ENCODE results near the gene TGM6. TPM values are rescaled to one million over a fixed set of nuclear protein-coding genes. Genes with fewer than 3 reads are reported as not detected.

The TGM6 gene
- total and polyA plus RNA-seq, 12 donors: not detected

DNA sequence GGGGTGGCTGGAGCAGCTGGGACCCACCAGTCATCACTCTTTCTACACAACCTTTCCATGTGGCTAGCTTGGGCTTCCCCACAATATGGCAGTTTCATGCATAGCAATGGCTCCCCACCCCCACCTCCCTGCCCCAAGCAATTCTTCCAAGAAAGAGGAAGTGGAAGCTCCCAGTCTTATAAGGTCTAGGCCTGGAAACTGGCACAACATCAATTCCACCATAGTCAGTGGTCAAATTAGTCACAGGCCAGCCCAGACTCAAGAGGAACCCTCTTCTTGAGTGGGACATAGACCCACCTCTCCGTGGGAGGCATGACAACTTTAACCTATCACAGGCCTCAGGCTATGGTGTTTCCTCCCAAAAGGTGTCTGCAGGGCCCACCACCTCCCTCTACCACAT lies 17.7 kb downstream of the TGM6 start:
- Histone ChIP-seq H3K36me3 (no peaks in the 10 kb centered on the region), H3K27me3 (peaks cover 0 to 24% (median 0%) of the 10 kb centered on the region in 7 donors), H3K27ac (no peak overlapping the region), H3K9me3 (peaks cover 0 to 4% (median 0%) of the 10 kb centered on the region in 11 donors), H3K4me3 (no peak overlapping the region), H3K4me1 (no peaks in the 10 kb centered on the region)
- intact Hi-C loops (cut with DNase I): no loop called here
- ATAC-seq: no peak
- no peak for DNase-seq
- WGBS, 2 donors: 68 to 77% methylated on average over 1 of the region's 1 CpG
- TF ChIP-seq CTCF (IDR thresholded peaks at IDR 0.05): no peak

DNA sequence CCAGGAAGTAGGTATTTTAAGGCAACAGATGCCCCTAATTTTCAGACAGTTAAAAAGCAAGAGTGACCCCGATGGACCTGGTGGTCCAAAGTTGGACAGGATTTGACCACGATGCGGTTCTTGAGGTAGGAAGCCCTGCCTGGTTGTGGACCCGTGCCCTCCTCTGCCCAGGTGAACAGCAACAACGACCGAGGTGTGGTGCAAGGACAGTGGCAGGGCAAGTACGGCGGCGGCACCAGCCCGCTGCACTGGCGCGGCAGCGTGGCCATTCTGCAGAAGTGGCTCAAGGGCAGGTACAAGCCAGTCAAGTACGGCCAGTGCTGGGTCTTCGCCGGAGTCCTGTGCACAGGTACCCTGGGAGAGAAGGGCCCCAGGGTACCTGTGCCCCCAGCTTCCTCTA lies 18.7 kb downstream of the TGM6 start:
- Histone ChIP-seq H3K27me3 (peaks cover 0 to 22% (median 0%) of the 10 kb centered on the region in 7 donors), H3K9me3 (peaks cover 0 to 5% (median 0%) of the 10 kb centered on the region in 11 donors), H3K36me3 (no peaks in the 10 kb centered on the region), H3K4me3 (no peak overlapping the region), H3K4me1 (no peaks in the 10 kb centered on the region), H3K27ac (no peak overlapping the region)
- TF ChIP-seq CTCF (IDR thresholded peaks at IDR 0.05): no peak
- DNase-seq (no peak), ATAC-seq (no peak)
- intact Hi-C loops (cut with DNase I): no loop called here
- 94 to 95% methylated on average over 16 of the region's 16 CpGs for WGBS, 2 donors

DNA sequence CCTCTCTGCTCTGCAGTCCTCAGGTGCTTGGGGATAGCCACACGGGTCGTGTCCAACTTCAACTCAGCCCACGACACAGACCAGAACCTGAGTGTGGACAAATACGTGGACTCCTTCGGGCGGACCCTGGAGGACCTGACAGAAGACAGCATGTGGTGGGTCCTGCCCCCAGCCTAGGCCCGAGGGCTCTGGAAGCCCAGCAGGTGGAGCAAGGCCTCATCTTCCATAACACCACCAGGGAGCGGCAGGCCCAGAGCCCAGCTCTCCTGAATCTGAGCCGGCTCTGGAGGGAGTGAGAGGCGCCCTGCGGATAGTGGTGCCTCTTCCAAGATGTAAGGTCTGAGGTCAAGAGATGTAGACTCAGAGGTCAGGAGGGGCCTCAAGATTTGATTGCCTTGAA lies 19.6 kb downstream of the TGM6 start:
- no peak for ATAC-seq
- Histone ChIP-seq H3K27me3 (peaks cover 0 to 17% (median 0%) of the 10 kb centered on the region in 7 donors), H3K36me3 (no peaks in the 10 kb centered on the region), H3K27ac (no peak overlapping the region), H3K4me3 (no peak overlapping the region), H3K4me1 (no peaks in the 10 kb centered on the region), H3K9me3 (peaks cover 0 to 14% (median 0%) of the 10 kb centered on the region in 11 donors)
- no peak for TF ChIP-seq CTCF (IDR thresholded peaks at IDR 0.05)
- intact Hi-C loops (cut with DNase I): no loop called here
- DNase-seq: no peak
- WGBS, 2 donors: 86 to 91% methylated on average over 11 of the region's 11 CpGs

- intact Hi-C loops (cut with DNase I): no loop called here
- Histone ChIP-seq H3K27me3 (peaks cover 0 to 19% (median 0%) of the 10 kb centered on the region in 7 donors), H3K36me3 (no peaks in the 10 kb centered on the region), H3K4me3 (no peak overlapping the region), H3K9me3 (peaks cover 0 to 20% (median 0%) of the 10 kb centered on the region in 11 donors), H3K27ac (no peak overlapping the region), H3K4me1 (no peaks in the 10 kb centered on the region)
- ATAC-seq (no peak), DNase-seq (no peak)
- no peak for TF ChIP-seq CTCF (IDR thresholded peaks at IDR 0.05)
- WGBS, 2 donors: 91% methylated on average over 2 of the region's 2 CpGs
These were observed 20.8 kb downstream of the TGM6 start for GRCh38 chr20:2401527-2401926.

All from heart right ventricle (tissue), 16 donors.